ENCODE results near the gene KCNJ9.
"Not testable (repeated sequence)": the region's sequence is repeated elsewhere in the genome, so short reads cannot be mapped to it uniquely, and the experiment has no call there.

The KCNJ9 gene

DNA sequence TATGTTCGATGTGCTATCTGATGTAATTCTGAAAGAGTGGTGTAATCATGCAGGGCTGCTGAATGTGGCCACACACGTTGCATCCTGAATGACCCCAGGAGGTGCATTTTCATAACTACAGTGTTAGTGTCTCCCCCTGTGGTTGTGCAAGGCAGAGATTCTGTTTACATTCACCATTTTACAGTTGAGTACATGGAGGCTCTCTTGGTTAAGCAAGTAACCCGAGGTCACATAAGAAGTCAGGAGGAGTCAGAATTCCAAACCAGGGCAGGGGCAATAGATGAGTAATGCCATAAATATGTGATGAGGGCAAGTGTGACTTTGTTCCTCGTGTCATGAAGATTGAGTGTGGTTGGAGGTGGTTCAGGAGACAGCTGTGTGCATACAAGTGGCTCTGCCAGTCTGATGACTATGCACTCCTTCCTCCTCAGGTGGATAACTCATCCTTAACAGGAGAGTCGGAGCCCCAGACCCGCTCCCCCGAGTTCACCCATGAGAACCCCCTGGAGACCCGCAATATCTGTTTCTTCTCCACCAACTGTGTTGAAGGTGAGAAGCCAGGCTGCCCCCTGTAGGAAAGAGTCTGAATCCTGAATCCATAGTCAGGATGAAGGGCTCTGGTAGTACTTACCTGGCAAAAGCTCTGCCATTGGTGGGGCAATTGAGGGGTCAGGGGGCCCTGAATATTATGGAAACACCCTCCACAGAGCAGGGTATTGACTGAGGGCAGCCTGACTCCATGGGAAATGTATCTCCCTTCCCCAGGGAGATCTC, 43.6 kb downstream of the KCNJ9 start:
- no peak for DNase-seq (ENCODE audit: low read depth in 4 of 4, low spot score in 1 of 4)

GRCh38 chr1:160125746-160126145, 44.4 kb downstream of the KCNJ9 start:
- DNase-seq (ENCODE audit: low read depth in 4 of 4, low spot score in 1 of 4) = no peak

DNA sequence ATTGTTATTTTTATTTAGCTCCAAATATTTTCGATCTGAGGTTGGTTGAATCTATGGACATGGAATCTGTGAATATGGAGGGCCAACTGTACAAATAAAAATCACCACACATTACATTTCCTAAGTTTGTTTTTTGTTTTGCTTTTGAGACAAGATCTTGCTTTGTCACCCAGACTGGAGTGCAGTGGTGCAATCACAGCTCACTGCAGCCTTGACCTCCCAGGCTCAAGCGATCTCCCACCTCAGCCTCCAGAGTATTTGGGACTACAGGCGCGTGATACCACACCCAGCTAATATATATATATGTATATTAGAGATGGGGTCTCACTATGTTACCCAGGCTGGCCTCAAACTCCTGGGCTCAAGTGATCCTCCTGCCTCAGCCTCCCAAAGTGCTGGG, 45.0 kb downstream of the KCNJ9 start:
- DNase-seq (ENCODE audit: low read depth in 4 of 4, low spot score in 1 of 4) = not testable (repeated sequence)

DNA sequence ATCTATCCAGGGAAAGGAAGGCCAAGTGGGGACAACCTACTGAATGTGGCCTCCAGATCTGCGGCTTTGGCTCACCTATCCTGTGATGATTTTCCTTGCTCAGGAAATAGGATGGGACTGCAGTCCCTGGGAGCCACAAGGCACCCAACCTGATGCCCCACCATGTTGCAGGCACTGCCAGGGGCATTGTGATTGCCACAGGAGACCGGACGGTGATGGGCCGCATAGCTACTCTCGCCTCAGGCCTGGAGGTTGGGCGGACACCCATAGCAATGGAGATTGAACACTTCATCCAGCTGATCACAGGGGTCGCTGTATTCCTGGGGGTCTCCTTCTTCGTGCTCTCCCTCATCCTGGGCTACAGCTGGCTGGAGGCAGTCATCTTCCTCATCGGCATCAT, 46.0 kb downstream of the KCNJ9 start:
- no peak for DNase-seq (ENCODE audit: low read depth in 4 of 4, low spot score in 1 of 4)

- no peak for DNase-seq (ENCODE audit: low read depth in 4 of 4, low spot score in 1 of 4)
Observed at GRCh38 chr1:160127865-160128523, 46.7 kb downstream of the KCNJ9 start.

- no peak for DNase-seq (ENCODE audit: low read depth in 4 of 4, low spot score in 1 of 4)
Observed at GRCh38 chr1:160128636-160129035, 47.3 kb downstream of the KCNJ9 start.

GRCh38 chr1:160129046-160129445, 47.7 kb downstream of the KCNJ9 start:
- DNase-seq (ENCODE audit: low read depth in 4 of 4, low spot score in 1 of 4) = no peak

DNA sequence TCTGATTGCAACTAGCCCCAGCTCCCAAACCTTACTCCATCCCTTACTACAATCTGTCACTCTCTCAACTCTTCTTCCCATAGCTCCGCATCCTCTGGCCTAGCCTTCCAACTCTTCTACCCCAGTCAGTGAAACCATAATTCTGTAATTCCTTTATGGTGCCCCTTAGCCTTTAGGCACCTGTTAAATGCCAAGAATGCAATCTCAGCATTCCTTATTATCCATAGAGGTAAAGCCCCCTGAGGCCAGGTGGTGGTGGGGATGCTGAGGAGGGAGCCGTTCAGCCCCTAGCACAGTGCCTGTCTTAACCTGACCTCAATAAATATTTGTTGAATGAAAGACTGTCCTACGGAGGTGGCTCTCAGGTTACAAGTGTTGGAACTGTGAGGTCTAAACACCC, 48.2 kb downstream of the KCNJ9 start:
- no peak for DNase-seq (ENCODE audit: low read depth in 4 of 4, low spot score in 1 of 4)

- no peak for DNase-seq (ENCODE audit: low read depth in 4 of 4, low spot score in 1 of 4)
Observed at GRCh38 chr1:160129966-160130365, 48.6 kb downstream of the KCNJ9 start.

GRCh38 chr1:160130486-160130885, 49.1 kb downstream of the KCNJ9 start:
- DNase-seq (ENCODE audit: low read depth in 4 of 4, low spot score in 1 of 4) = no peak

GRCh38 chr1:160130939-160131338, 49.6 kb downstream of the KCNJ9 start:
- DNase-seq (ENCODE audit: low read depth in 4 of 4, low spot score in 1 of 4) = no peak

- DNase-seq (ENCODE audit: low read depth in 4 of 4, low spot score in 1 of 4) = no peak
Observed at GRCh38 chr1:160131803-160132565, 50.6 kb downstream of the KCNJ9 start.

DNA sequence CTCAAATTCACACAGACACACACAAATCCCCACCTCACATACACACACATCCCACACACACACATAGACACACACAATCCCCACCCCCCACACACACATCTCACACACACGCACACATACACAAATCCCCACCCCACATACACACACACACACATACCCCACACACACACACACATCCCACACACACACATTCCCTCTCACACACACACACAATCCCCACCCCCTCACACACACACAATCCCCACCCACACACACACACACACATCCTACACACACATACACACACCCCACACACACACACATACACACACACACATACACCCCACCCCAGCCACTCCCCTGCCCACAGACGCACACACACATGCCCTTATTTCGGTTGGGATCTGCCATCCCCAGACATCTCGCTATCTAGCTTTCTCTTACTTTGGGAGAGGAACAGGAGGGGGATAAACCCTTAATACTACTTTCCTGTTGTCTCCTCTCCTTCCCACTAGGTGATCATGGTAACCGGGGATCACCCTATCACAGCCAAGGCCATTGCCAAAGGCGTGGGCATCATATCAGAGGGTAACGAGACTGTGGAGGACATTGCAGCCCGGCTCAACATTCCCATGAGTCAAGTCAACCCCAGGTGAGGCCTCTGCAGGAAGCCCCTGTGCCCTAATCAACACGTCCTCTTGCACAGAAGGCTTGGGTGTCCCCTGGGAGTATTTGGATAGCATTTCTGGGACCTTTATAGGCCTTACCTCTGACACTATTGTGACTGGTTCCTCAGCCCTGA, 52.8 kb downstream of the KCNJ9 start:
- DNase-seq (ENCODE audit: low read depth in 4 of 4, low spot score in 1 of 4) = no peak

DNA sequence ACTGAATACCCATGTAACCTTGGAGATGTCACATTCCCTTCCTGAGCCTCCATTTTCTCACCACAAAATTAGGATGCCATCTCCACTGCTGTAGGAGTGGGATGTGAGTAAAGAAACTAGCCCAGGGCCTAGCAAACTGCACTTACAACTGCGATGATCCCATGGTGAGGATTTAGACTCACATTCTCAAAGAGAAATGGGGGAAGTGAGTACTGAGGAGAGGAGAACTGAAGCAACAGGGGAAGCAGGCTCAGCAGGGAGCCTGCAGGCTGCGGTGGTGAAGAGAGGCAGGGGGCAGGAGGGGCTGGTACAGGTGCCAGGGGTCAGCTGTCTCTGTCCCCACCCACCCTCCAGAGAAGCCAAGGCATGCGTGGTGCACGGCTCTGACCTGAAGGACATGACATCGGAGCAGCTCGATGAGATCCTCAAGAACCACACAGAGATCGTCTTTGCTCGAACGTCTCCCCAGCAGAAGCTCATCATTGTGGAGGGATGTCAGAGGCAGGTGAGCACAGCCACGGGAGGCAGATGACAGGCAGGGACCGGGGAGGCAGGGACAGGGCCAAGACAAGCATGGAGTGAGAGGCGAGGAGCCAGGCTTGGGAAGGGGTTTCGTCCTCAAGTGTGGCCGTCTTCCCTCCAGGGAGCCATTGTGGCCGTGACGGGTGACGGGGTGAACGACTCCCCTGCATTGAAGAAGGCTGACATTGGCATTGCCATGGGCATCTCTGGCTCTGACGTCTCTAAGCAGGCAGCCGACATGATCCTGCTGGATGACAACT, 53.6 kb downstream of the KCNJ9 start:
- DNase-seq (ENCODE audit: low read depth in 4 of 4, low spot score in 1 of 4) = no peak

DNA sequence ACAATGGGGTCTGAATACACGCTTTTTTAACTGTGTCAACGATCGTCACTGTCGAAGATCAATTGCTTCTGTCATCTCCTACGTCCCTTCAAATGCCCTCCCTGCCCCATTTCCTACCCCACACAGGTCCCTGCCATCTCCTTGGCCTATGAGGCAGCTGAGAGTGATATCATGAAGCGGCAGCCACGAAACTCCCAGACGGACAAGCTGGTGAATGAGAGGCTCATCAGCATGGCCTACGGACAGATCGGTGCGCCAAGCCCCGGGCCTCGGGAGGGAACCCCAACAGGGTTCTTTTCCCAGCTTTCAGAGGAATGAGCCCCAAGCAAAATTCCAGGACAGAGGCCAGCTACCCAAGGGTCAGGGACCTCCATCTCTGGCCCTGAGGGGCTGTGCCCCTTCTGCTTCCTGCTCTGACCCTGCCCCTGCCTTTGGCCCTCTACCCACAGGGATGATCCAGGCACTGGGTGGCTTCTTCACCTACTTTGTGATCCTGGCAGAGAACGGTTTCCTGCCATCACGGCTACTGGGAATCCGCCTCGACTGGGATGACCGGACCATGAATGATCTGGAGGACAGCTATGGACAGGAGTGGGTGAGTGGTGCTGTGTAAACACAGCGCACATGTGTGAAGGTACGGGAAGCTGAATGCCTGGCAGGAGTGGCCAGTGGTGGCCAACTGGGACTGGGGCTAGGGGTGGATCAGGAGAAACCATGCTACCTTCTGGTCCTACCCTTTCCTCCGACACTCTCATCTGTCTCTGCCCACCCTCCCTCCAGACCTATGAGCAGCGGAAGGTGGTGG, 55.0 kb downstream of the KCNJ9 start:
- DNase-seq (ENCODE audit: low read depth in 4 of 4, low spot score in 1 of 4) = no peak

- DNase-seq (ENCODE audit: low read depth in 4 of 4, low spot score in 1 of 4) = no peak
Observed at GRCh38 chr1:160136926-160137200, 55.5 kb downstream of the KCNJ9 start.

DNA sequence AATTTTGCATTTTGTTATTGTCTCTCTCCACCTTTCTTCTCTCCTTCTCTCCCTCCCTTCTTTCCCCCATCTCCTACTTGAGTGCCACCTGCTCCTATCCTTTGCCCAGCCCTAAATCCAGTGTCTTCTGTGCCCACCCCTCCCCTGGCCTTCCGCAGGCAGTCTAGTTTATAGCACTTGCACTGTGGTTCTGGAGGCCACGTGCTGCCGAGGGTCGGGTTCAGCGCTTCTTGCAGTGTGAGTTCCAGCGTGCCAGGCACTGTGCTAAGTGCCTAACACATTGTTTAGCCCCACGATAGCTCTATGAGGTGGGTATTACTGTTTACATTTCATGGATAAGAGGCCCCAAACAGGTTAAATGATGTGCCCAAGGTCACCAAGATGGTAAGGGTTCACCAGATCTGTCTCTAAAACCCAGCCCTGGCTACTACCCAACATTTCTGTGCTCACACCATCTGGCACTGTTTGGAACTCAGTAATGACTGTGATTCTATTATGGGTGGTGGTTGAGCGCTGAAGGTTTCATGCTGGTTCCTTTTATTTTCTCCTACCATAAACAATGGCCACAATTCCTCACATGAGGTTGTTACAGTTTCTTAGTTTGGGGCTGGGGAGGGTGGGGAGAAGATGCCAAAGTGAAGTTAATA, 56.0 kb downstream of the KCNJ9 start:
- no peak for DNase-seq (ENCODE audit: low read depth in 4 of 4, low spot score in 1 of 4)

DNA sequence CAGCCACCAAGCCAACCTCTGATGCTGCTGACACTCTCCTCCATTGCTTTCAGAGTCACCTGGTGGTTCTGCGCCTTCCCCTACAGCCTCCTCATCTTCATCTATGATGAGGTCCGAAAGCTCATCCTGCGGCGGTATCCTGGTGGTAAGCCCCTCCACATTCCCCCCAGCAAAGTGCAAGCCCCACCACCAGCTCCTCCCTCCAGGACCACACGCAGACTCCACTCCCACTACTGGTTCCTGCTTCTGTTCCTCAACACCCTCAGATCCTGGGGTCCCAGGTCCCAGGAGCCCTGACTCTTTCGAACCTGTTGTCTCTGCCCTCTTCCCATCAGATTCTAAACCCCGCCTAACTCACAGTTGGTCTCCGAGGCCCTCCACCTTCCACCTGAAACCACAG, 58.5 kb downstream of the KCNJ9 start:
- no peak for DNase-seq (ENCODE audit: low read depth in 4 of 4, low spot score in 1 of 4)
